ENCODE results near the gene RNU2-1. TPM values are rescaled to one million over a fixed set of nuclear protein-coding genes. Genes with fewer than 3 reads are reported as not detected.
A peak's percentile ranks its signal among the peaks of the same experiment; 100 is the strongest.

RNU2-1 gene
- total and polyA plus RNA-seq, 2 of the 13 experiments (the other 11 are each of a cell fraction or from before 2014, with no cell fraction given) = not detected

GRCh38 chr17:43216369-43216761 lies 17.4 kb downstream of the RNU2-1 start (continued):
- TF ChIP-seq RBM39 (IDR thresholded peaks at IDR 0.05; ENCODE audit: low read depth, low read length, poor library complexity, severe bottlenecking) (no peak), MYPOP (CRISPR knock-in tag; IDR thresholded peaks at IDR 0.05) (0 out of 2 replicates have a peak, but pooled peaks have one; percentile 7), ZNF550 (CRISPR knock-in tag; IDR thresholded peaks at IDR 0.05; ENCODE audit: borderline replicate concordance) (0 out of 2 replicates have a peak, but pooled peaks have one; percentile 64), ZNF557 (CRISPR knock-in tag; IDR thresholded peaks at IDR 0.05) (no peak), GATAD2A (CRISPR knock-in tag; IDR thresholded peaks at IDR 0.05) (no peak), ZC3H13 (CRISPR knock-in tag; IDR thresholded peaks at IDR 0.05) (peak; percentile 30), ZNF768 (CRISPR knock-in tag; IDR thresholded peaks at IDR 0.05) (0 out of 2 replicates have a peak, but pooled peaks have one; percentile 11), ARHGAP35 (CRISPR knock-in tag; IDR thresholded peaks at IDR 0.05; ENCODE audit: borderline replicate concordance) (peak; percentile 38; the same call in 1 of the 2 replicates), ATF7-NPFF (CRISPR knock-in tag; IDR thresholded peaks at IDR 0.05; ENCODE audit: low read depth) (peak; percentile 82; the same call in 1 of the 2 replicates), ZFP91 (CRISPR knock-in tag; IDR thresholded peaks at IDR 0.05; ENCODE audit: borderline replicate concordance) (peak; percentile 79; the same call in 1 of the 2 replicates), ZSCAN5A (CRISPR knock-in tag; IDR thresholded peaks at IDR 0.05; ENCODE audit: borderline replicate concordance) (0 out of 2 replicates have a peak, but pooled peaks have one; percentile 18), NR0B2 (CRISPR knock-in tag; IDR thresholded peaks at IDR 0.05) (peak; percentile 57; the same call in 1 of the 2 replicates), KLF13 (CRISPR knock-in tag; IDR thresholded peaks at IDR 0.05) (0 out of 2 replicates have a peak, but pooled peaks have one; percentile 15), ZC3H4 (CRISPR knock-in tag; IDR thresholded peaks at IDR 0.05; ENCODE audit: borderline replicate concordance) (peak; percentile 36), ZFP36L1 (CRISPR knock-in tag; IDR thresholded peaks at IDR 0.05) (peak; percentile 14; the same call in 1 of the 2 replicates), KMT2B (CRISPR knock-in tag; IDR thresholded peaks at IDR 0.05) (0 out of 2 replicates have a peak, but pooled peaks have one; percentile 3), NAIF1 (CRISPR knock-in tag; IDR thresholded peaks at IDR 0.05; ENCODE audit: borderline replicate concordance) (no peak), ZNF468 (CRISPR knock-in tag; IDR thresholded peaks at IDR 0.05) (0 out of 2 replicates have a peak, but pooled peaks have one; percentile 71), SPEN (CRISPR knock-in tag; IDR thresholded peaks at IDR 0.05; ENCODE audit: low read depth) (0 out of 2 replicates have a peak, but pooled peaks have one; percentile 9), NKX3-1 (CRISPR knock-in tag; IDR thresholded peaks at IDR 0.05) (0 out of 2 replicates have a peak, but pooled peaks have one; percentile 9), ETV6 (CRISPR knock-in tag; conservative IDR thresholded peaks at IDR 0.05) (peak; percentile 7; the same call in 1 of the 2 replicates), ZNF329 (CRISPR knock-in tag; IDR thresholded peaks at IDR 0.05; ENCODE audit: low read depth) (peak; percentile 8; the same call in 1 of the 2 replicates), ZNF343 (CRISPR knock-in tag; IDR thresholded peaks at IDR 0.05) (no peak), ZBTB42 (CRISPR knock-in tag; IDR thresholded peaks at IDR 0.05) (peak; percentile 36; the same call in 1 of the 2 replicates), ZNF549 (CRISPR knock-in tag; IDR thresholded peaks at IDR 0.05) (no peak), CC2D1A (CRISPR knock-in tag; IDR thresholded peaks at IDR 0.05) (peak; percentile 89), HMGA1 (CRISPR knock-in tag; conservative IDR thresholded peaks at IDR 0.05) (0 out of 2 replicates have a peak, but pooled peaks have one; percentile 73)
